ENCODE measurements around the gene PRDM16.

DNA sequence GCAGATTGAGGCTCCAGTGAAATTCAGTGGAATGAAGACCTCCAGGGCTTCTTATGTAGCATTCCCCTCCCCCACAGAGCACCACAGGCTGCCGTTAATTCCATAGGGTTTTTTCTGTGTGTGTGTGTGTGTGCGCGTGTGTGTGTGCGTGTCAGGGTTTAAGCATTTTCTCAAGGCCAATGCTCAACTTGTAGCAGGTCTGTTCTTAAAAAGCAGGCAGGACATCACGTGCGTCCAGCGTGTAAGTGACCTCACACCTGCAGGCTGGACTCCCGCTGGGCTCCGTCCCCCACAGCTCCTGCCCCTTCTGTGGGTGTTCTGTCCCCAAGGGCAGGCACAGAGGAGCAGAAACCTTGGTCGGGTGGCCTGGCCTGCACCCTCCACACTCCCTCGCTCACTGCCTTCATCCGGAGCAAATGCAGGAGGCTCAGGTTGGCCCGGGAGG lies 5.3 kb downstream of the PRDM16 start:
- TF ChIP-seq RARB (CRISPR knock-in tag; IDR thresholded peaks at IDR 0.05) (no peak), ESRRG (CRISPR knock-in tag; IDR thresholded peaks at IDR 0.05) (no peak), ZC3H10 (CRISPR knock-in tag; IDR thresholded peaks at IDR 0.05) (no peak), ARNTL (CRISPR knock-in tag; IDR thresholded peaks at IDR 0.05; ENCODE audit: borderline replicate concordance, low read depth) (no peak), CSDC2 (CRISPR knock-in tag; IDR thresholded peaks at IDR 0.05) (no peak), GLIS3 (CRISPR knock-in tag; IDR thresholded peaks at IDR 0.05) (no peak), ZFP30 (CRISPR knock-in tag; IDR thresholded peaks at IDR 0.05) (no peak), ISL1 (CRISPR knock-in tag; IDR thresholded peaks at IDR 0.05) (no peak), OSR1 (CRISPR knock-in tag; IDR thresholded peaks at IDR 0.05) (no peak), PPARA (CRISPR knock-in tag; IDR thresholded peaks at IDR 0.05; ENCODE audit: borderline replicate concordance) (no peak), SNAI2 (CRISPR knock-in tag; IDR thresholded peaks at IDR 0.05) (no peak)
- TF ChIP-seq, protein P1, sequence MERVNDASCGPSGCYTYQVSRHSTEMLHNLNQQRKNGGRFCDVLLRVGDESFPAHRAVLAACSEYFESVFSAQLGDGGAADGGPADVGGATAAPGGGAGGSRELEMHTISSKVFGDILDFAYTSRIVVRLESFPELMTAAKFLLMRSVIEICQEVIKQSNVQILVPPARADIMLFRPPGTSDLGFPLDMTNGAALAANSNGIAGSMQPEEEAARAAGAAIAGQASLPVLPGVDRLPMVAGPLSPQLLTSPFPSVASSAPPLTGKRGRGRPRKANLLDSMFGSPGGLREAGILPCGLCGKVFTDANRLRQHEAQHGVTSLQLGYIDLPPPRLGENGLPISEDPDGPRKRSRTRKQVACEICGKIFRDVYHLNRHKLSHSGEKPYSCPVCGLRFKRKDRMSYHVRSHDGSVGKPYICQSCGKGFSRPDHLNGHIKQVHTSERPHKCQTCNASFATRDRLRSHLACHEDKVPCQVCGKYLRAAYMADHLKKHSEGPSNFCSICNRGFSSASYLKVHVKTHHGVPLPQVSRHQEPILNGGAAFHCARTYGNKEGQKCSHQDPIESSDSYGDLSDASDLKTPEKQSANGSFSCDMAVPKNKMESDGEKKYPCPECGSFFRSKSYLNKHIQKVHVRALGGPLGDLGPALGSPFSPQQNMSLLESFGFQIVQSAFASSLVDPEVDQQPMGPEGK (CRISPR knock-in tag; IDR thresholded peaks at IDR 0.05; ENCODE audit: borderline replicate concordance), result no peak
- TF ChIP-seq, protein P2, sequence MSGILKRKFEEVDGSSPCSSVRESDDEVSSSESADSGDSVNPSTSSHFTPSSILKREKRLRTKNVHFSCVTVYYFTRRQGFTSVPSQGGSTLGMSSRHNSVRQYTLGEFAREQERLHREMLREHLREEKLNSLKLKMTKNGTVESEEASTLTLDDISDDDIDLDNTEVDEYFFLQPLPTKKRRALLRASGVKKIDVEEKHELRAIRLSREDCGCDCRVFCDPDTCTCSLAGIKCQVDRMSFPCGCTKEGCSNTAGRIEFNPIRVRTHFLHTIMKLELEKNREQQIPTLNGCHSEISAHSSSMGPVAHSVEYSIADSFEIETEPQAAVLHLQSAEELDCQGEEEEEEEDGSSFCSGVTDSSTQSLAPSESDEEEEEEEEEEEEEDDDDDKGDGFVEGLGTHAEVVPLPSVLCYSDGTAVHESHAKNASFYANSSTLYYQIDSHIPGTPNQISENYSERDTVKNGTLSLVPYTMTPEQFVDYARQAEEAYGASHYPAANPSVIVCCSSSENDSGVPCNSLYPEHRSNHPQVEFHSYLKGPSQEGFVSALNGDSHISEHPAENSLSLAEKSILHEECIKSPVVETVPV (CRISPR knock-in tag; IDR thresholded peaks at IDR 0.05), result no peak
- TF ChIP-seq, protein P3, sequence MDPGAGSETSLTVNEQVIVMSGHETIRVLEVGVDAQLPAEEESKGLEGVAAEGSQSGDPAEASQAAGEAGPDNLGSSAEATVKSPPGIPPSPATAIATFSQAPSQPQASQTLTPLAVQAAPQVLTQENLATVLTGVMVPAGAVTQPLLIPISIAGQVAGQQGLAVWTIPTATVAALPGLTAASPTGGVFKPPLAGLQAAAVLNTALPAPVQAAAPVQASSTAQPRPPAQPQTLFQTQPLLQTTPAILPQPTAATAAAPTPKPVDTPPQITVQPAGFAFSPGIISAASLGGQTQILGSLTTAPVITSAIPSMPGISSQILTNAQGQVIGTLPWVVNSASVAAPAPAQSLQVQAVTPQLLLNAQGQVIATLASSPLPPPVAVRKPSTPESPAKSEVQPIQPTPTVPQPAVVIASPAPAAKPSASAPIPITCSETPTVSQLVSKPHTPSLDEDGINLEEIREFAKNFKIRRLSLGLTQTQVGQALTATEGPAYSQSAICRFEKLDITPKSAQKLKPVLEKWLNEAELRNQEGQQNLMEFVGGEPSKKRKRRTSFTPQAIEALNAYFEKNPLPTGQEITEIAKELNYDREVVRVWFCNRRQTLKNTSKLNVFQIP (CRISPR knock-in tag; IDR thresholded peaks at IDR 0.05; ENCODE audit: borderline replicate concordance, low read depth), result no peak
